NCI-H128 (cell line): Measurements from ENCODE around the gene RELA.
A peak's percentile ranks its signal among the peaks of the same experiment; 100 is the strongest.
"Not testable (repeated sequence)": the region's sequence is repeated elsewhere in the genome, so short reads cannot be mapped to it uniquely, and the experiment has no call there.

Experiments used
- DNase-seq: peaks from one replicate; lab custom pipeline; 2025; ENCODE audit not compliant: unreplicated experiment; lab: John Stamatoyannopoulos, UW

Gene RELA

GRCh38 chr11:65662799-65663638, at the start of gene RELA:
RELA (minus strand) TSS chr11:65662916; CDS start chr11:65662832, 84 bp downstream.
- peak; percentile 67 for DNase-seq

- peak; percentile 98 for DNase-seq
Observed at GRCh38 chr11:65711785-65712632, 49.3 kb upstream of the RELA start, which contains the start of gene KAT5. KAT5 (plus strand) TSS chr11:65712252; CDS start chr11:65712268, 16 bp downstream.

- no peak for DNase-seq
Observed at GRCh38 chr11:65710421-65710820, 47.7 kb upstream of the RELA start.

GRCh38 chr11:65709661-65710060, 46.9 kb upstream of the RELA start:
- DNase-seq: no peak

DNA sequence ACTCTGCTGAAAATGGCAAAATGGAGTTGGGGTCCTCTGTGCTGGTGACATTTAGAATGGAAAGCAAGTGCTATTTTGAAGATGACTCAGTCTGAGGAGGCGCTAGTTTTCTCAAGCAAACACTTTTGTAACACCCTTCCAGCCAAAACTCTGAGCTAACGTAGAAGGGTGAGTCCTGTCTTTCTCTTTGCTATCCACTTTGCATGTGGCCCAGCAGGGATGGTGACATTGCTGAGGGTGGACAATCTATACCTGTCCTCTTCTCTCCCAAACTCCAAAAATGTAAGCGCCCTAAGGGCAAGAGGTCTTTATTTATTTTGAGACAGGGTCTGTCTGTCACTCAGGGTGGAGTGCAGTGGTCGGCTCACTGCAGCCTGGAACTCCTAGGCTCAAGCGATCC, 45.7 kb upstream of the RELA start:
- DNase-seq: no peak

DNA sequence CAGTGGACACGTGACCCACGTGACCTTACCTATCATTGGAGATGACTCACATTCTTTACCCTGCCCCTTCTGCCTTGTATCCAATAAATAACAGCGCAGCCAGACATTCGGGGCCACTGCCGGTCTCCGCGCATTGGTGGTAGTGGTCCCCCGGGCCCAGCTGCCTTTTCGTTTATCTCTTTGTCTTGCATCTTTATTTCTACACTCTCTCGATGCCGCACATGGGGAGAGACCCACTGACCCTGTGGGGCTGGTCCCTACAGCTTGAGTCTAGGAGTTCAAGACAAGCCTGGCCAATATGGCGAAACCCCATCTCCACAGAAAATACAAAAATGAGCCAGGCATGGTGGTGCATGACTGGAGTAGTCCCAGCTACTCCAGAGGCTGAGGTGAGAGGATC, 44.3 kb upstream of the RELA start:
- DNase-seq: not testable (repeated sequence)

DNA sequence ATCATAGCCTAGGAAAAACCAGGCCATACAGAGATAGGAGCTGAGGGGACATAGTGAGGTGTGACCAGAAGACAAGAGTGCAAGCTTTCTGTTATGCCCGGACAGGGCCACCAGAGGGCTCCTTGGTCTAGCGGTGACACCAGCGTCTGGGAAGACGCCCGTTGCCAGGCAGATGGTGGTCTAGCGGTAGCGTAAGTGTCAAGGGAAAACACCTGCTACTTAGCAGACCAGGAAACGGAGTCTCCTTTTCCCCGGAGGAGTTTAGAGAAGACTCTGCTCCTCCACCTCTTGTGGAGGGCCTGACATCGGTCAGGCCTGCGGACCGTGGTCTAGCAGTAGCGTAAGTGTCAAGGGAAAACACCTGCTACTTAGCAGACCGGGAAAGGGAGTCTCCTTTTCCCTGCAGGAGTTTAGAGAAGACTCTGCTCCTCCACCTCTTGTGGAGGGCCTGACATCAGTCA, 43.6 kb upstream of the RELA start:
- peak; percentile 32 for DNase-seq

GRCh38 chr11:65703846-65704245, 41.1 kb upstream of the RELA start:
- no peak for DNase-seq

- DNase-seq: no peak
Observed at GRCh38 chr11:65701686-65702085, 39.0 kb upstream of the RELA start.

DNA sequence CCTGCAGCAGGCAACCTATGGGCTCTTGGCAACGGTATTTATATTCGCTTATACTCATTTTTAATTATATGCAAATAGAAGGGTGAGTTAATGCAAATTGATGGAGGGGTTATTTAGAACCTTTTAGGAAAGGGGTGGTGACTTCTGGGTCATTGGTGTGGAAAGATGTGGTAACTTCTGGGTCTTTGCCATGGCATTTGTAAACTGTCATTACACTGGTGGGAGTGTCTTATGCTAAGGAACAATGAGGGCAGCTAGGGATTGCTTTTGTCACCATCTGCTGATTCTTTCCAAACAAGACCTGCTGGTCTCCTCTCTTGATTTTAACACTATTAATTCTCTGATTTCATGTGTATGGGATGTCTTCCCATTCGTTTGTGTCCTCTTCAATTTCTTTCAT, 37.7 kb upstream of the RELA start:
- DNase-seq: no peak

GRCh38 chr11:65699306-65699705, 36.6 kb upstream of the RELA start:
- DNase-seq: no peak

DNA sequence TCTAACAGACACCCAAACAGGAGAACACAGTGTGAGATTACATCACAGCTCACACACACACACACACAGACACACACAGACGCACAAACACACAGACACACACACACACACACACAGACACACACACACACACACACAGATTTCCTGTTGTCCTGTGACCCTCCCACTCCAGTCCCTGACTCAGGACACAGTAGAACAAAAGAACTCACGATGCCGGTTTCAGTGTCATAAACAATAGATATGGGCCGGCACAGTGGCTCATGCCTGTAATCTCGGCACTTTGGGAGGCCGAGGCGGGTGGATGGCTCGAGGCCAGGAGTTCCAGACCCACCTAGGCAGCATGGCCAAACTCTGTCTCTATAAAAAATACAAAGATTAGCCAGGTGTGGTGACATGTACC, 35.5 kb upstream of the RELA start:
- no peak for DNase-seq

GRCh38 chr11:65696802-65697552, 34.3 kb upstream of the RELA start:
- DNase-seq: no peak

DNA sequence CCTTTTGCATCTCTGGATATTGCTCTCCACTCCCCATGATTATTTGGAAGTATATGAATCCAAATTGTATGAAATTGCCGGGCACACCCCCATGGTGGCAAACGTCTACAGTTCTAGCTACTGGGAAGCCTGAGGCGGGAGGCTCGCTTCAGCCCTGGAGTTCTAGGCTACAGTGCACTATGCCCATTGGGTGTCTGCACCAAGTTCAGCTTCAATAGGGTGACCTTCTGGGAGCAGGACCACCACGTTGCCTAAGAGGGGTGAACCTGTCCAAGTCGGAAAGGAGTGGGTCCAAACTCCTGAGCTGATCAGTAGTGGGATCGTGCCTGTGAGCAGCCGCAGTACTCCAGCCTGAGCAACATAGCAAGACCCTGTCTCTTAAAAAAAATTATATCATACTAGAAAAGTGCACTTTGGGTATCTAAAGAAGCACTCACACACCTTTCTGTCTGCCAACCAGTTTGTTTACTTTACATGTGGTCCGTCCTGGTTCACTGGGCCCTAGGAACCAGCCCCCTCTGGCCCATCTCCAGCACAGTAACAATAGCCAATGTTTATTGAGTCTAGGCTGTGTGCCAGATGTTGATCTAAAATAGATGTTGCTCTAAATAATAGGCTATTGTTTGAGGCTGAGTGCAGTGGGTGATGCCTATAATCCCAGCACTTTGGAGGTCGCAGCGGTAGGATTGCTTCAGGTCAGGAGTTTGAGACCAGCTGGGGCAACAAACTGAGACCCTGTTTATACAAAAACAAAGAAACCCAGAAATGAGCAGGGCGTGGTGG, 32.9 kb upstream of the RELA start:
- peak; percentile 85 for DNase-seq

- no peak for DNase-seq
Observed at GRCh38 chr11:65692367-65692766, 29.7 kb upstream of the RELA start.

GRCh38 chr11:65691847-65692246, 29.1 kb upstream of the RELA start:
- not testable (repeated sequence) for DNase-seq

DNA sequence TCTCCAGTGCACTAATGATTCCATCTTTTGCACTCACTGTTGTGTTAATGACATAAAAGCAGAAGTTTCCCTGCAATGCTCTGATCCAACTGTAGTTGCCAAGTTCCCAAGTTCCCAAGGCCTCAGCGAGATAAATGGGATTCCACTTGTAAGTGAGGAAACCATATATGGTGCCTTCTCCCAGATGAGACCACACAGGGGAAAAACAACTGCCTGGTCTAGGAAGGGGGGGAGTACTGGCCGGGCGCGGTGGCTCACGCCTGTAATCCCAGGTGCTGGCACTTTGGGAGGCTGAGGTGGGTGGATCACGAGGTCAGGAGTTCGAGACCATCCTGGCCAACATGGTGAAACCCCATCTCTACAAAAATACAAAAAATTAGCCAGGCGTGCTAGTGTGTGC, 23.3 kb upstream of the RELA start:
- no peak for DNase-seq

- DNase-seq: not testable (repeated sequence)
Observed at GRCh38 chr11:65683480-65683879, 20.8 kb upstream of the RELA start.

DNA sequence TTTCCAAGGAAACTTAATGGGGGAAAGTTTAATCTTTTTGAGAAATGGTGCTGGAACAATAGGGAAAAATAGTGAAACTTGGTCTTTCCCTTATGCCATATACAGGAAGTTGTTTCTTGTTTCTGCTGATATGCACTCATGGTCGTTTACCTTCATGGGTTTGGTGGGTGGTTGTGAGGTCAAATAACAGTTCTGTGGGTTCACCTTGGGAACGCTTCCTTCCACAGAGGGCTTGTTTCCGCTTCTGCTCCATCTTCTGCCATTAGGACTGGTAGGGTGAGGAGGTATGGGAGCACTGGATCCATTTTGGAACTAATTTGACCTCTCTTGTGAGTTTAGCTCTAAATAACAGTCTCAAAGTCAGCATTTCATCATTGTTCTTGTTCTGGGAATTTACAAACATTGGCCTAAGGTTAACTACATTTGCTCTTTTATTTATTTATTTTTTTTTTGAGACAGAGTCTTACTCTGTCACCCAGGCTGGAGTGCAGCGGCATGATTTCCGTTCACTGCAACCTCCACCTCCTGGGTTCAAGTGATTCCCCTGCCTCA, 17.6 kb upstream of the RELA start:
- DNase-seq: no peak

DNA sequence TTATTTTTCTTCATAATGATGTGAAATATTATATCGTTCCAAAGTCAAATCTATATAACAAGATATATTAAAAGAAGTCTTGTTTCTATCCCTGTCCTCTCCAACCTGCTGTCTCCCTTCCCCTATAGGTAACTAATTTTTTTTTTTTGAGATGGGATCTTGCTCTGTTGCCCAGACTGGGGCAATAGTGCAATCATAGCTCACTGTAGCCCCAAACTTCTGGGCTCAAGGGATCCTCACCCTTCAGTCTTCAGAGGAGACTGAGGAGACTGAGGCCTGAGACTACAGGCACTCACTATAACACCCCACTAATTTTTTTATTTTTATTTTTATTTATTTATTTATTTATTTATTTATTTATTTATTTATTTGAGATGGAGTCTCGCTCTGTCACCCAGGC, 10.3 kb upstream of the RELA start:
- no peak for DNase-seq
